K562 (cell line): ENCODE results near the gene ARHGAP4. TPM values are rescaled to one million over a fixed set of nuclear protein-coding genes. Genes with fewer than 3 reads are reported as not detected.

ENCODE experiments used
- ATAC-seq: fragments of 200-7000 bp; cut with Tn5 transposase; 3 replicates; pipeline ENCODE4 v1.9.1; 2020; ENCODE audit warnings: moderate library complexity
- BruUV-seq: library from RNA; stranded (reverse); fragments of 400-500 nt; replicated peaks from 2 replicates; lab custom pipeline; 2021; lab: Mats Ljungman, UMichigan
- CTCF ChIA-PET: fragments of 300-600 bp; formaldehyde crosslinking; extraction: SDS; loops from one replicate; lab custom pipeline; 2021; ENCODE audit warnings: low intra/inter-chr PET ratio; lab: Yijun Ruan, JAX
- POLR2A ChIA-PET: fragments of 300-600, 350-650 bp; sonication (Branson Sonifier 250); formaldehyde crosslinking; extraction: SDS; loops from one replicate; lab custom pipeline; 2021; ENCODE audit warnings: antibody characterized with exemption, inconsistent platforms; lab: Yijun Ruan, JAX
- DNase-seq, 4 experiments: peaks; one replicate each; pipeline versions ENCODE4 v3.0.0 to v3.0.0-alpha.2; 2011 to 2018; ENCODE audit warnings: low spot score in 3 of 4, mixed read lengths in 3 of 4; ENCODE audit errors: extremely low read depth in 1 of 4
- FAIRE-seq: peaks from 2 replicates; lab custom pipeline; 2011; peaks lifted over from hg19 to GRCh38; lab: Jason Lieb, UNC
- H2AFZ ChIP-seq: 2 replicates; pipeline ENCODE4 v1.6.0; 2011; ENCODE audit warnings: low read depth, low read length, control low read depth, inconsistent platforms
- H3K27ac ChIP-seq: fragments of 200-600 bp; 3 replicates; pipeline ENCODE4 v1.8.0; 2011; ENCODE audit warnings: low read depth, mild to moderate bottlenecking, control low read depth, inconsistent platforms, low read length, moderate library complexity, mixed read lengths; ENCODE audit errors: extremely low read depth
- H3K27me3 ChIP-seq, 2 experiments: fragments of 300-600 bp in 1 of 2; 2 replicates in 1 of 2; 3 replicates in 1 of 2; pipeline versions ENCODE4 v1.6.0 to v1.8.0; 2011; ENCODE audit warnings: inconsistent platforms in 2 of 2, low read length in 2 of 2, mild to moderate bottlenecking in 1 of 2, mixed read lengths in 1 of 2, moderate library complexity in 1 of 2; ENCODE audit not compliant: control insufficient read depth in 2 of 2, insufficient read depth in 2 of 2
- H3K36me3 ChIP-seq: fragments of 300-600 bp; 3 replicates; pipeline ENCODE4 v1.8.0; 2011; ENCODE audit warnings: mild to moderate bottlenecking, low read length, inconsistent platforms; ENCODE audit not compliant: control insufficient read depth, insufficient read depth
- H3K4me1 ChIP-seq, 2 experiments: fragments of 200-600 bp in 1 of 2; replicated peaks in 1 of 2; 2 replicates in 1 of 2; 3 replicates in 1 of 2; pipeline versions ENCODE4 v1.5.1 to v1.8.0; 2011; ENCODE audit warnings: inconsistent platforms in 2 of 2, low read length in 2 of 2, mild to moderate bottlenecking in 1 of 2, mixed read lengths in 1 of 2, moderate library complexity in 1 of 2; ENCODE audit not compliant: control insufficient read depth in 2 of 2, insufficient read depth in 2 of 2
- H3K4me2 ChIP-seq: 2 replicates; pipeline ENCODE4 v1.6.1; 2011; ENCODE audit warnings: low read length, control low read depth, inconsistent platforms, mixed read lengths; ENCODE audit not compliant: insufficient read depth
- H3K4me3 ChIP-seq: fragments of 200-600 bp; sonication (generic), shearing (Covaris generic); 2 replicates; pipeline ENCODE4 v1.5.1; 2016; ENCODE audit warnings: control low read depth, inconsistent platforms
- H3K79me2 ChIP-seq: fragments of 200-600 bp; 3 replicates; pipeline ENCODE4 v1.8.0; 2011; ENCODE audit warnings: low read length, inconsistent platforms; ENCODE audit not compliant: control insufficient read depth, insufficient read depth
- H3K9ac ChIP-seq, 2 experiments: 2 replicates each; pipeline versions ENCODE4 v1.6.0 to v1.6.1; 2011; ENCODE audit warnings: low read depth in 2 of 2, low read length in 2 of 2, control low read depth in 1 of 2, inconsistent platforms in 1 of 2, mild to moderate bottlenecking in 1 of 2, mixed read lengths in 1 of 2; ENCODE audit not compliant: insufficient read depth in 1 of 2
- H3K9me1 ChIP-seq: one replicate; pipeline ENCODE4 v1.6.0; 2011; ENCODE audit warnings: inconsistent platforms, mild to moderate bottlenecking, low read length, moderate library complexity; ENCODE audit not compliant: control insufficient read depth, insufficient read depth
- H3K9me3 ChIP-seq: replicated peaks from 2 replicates; pipeline ENCODE4 v1.5.1; 2011; ENCODE audit warnings: low read depth, low read length, inconsistent platforms; ENCODE audit not compliant: control insufficient read depth, insufficient read depth
- H4K20me1 ChIP-seq: replicated peaks from 2 replicates; pipeline ENCODE4 v1.6.1; 2011; ENCODE audit warnings: low read length, inconsistent platforms, mixed read lengths; ENCODE audit not compliant: control insufficient read depth, insufficient read depth
- BMI1 ChIP-seq: fragments of 150-350 bp; IDR thresholded peaks from 2 replicates; pipeline ENCODE4 v1.6.1; 2014; ENCODE audit warnings: low read length
- FOXA3 ChIP-seq, 2 experiments: fragments of 450-650 bp in 1 of 2; sonication (generic) in 1 of 2; formaldehyde crosslinking; IDR thresholded peaks in 1 of 2; conservative IDR thresholded peaks in 1 of 2; 2 replicates each; pipeline versions ENCODE4 v1.4.0 to v1.8.0; 2020 to 2022; ENCODE audit warnings: mild to moderate bottlenecking in 2 of 2, missing genetic modification reagents in 1 of 2
- KDM2B ChIP-seq: fragments of 250-450 bp; sonication (Bioruptor Pico); IDR thresholded peaks from 2 replicates; pipeline ENCODE4 v1.8.0; 2021; ENCODE audit warnings: mild to moderate bottlenecking, moderate library complexity
- PHB ChIP-seq: fragments of 250-450 bp; sonication (Bioruptor Pico); IDR thresholded peaks from 2 replicates; pipeline ENCODE4 v1.5.0; 2021
- RAD51 ChIP-seq: fragments of 450-650 bp; IDR thresholded peaks from 2 replicates; pipeline ENCODE4 v1.7.1; 2016; ENCODE audit warnings: low read depth, mild to moderate bottlenecking, borderline replicate concordance
- SRSF9 ChIP-seq: fragments of 200-400 bp; formaldehyde crosslinking; IDR thresholded peaks from 2 replicates; pipeline ENCODE4 v1.6.1; 2017; ENCODE audit warnings: low read depth, low read length, borderline replicate concordance
- TEAD1 ChIP-seq, 2 experiments: fragments of 450-650 bp in 1 of 2; sonication (generic) in 1 of 2; formaldehyde crosslinking; IDR thresholded peaks; 2 replicates each; pipeline versions ENCODE4 v1.4.0 to v1.8.0; 2020 to 2022; ENCODE audit warnings: mild to moderate bottlenecking in 2 of 2, missing genetic modification reagents in 1 of 2
- ZBTB17 ChIP-seq: fragments of 450-650 bp; formaldehyde crosslinking; IDR thresholded peaks from 2 replicates; pipeline ENCODE4 v1.4.0; 2020; ENCODE audit warnings: mild to moderate bottlenecking
- ZNF707 ChIP-seq: fragments of 250-450 bp; sonication (Bioruptor Pico); conservative IDR thresholded peaks from 2 replicates; pipeline ENCODE4 v1.8.0; 2022; ENCODE audit warnings: inconsistent platforms, mild to moderate bottlenecking, moderate library complexity
- ZSCAN32 ChIP-seq: fragments of 450-650 bp; formaldehyde crosslinking; IDR thresholded peaks from 2 replicates; pipeline ENCODE4 v1.4.0; 2020; ENCODE audit warnings: mild to moderate bottlenecking, moderate library complexity
- WGBS: fragments of 100-300 bp; shearing (Covaris generic); methylation state at CpG from one replicate; pipeline ENCODE4 v1.1.6; 2016; ENCODE audit warnings: low coverage, mixed read lengths; ENCODE audit not compliant: insufficient coverage; ENCODE audit errors: missing lambda C conversion rate; 5-methylcytosine and 5-hydroxymethylcytosine counted together
- in situ Hi-C: fragments of 300-500 bp; cut with MboI; formaldehyde crosslinking; loops from 4 replicates; pipeline ENCODE4 v1.15.0; 2018; ENCODE audit warnings: inconsistent platforms, mixed read lengths
- intact Hi-C: fragments of 100-400 bp; cut with micrococcal nuclease; formaldehyde crosslinking; loops from 2 replicates; pipeline ENCODE4 v1.14.2; 2022
- polyA plus RNA-seq, 8 experiments: library from polyadenylated mRNA; depleted of rRNA in 4 of 8; stranded (reverse) in 5 of 8; unstranded in 3 of 8; fragments of >200 nt; fragmentation: Nextera tagmentation in 2 of 8; fragmentation: Illumina TruSeq in 1 of 8; extraction: Ambion mirVana in 2 of 8; extraction: Trizol in 1 of 8; gene quantifications; 2 replicates each; pipeline versions ENCODE4 v1.2.1 to v1.2.3, GENCODE V29; 2011 to 2014; ENCODE audit warnings: inconsistent platforms in 1 of 8, missing spikeins in 1 of 8
- total RNA-seq, 7 experiments: library from RNA; depleted of rRNA in 6 of 7; stranded (reverse); fragments of >200 nt in 6 of 7; fragmentation: Illumina TruSeq in 2 of 7; extraction: Trizol in 2 of 7; gene quantifications; 2 replicates each; pipeline versions ENCODE4 v1.2.1 to v1.2.3, GENCODE V29; 2011 to 2021; ENCODE audit warnings: low replicate concordance in 1 of 7
- TF ChIP-seq, protein P1 (sequence below): sonication (generic); formaldehyde crosslinking; IDR thresholded peaks from 2 replicates; pipeline ENCODE4 v1.8.0; 2022; ENCODE audit warnings: missing genetic modification reagents, mild to moderate bottlenecking, borderline replicate concordance
- TF ChIP-seq, protein P2 (sequence below), 2 experiments: fragments of 450-650 bp in 1 of 2; sonication (generic) in 1 of 2; formaldehyde crosslinking; conservative IDR thresholded peaks; 2 replicates each; pipeline versions ENCODE4 v1.4.0 to v1.8.1; 2020 to 2022; ENCODE audit warnings: mild to moderate bottlenecking in 1 of 2, missing genetic modification reagents in 1 of 2
- TF ChIP-seq, protein P3 (sequence below): fragments of 250-450 bp; sonication (Bioruptor Pico); IDR thresholded peaks from 2 replicates; pipeline ENCODE4 v1.5.0; 2022; ENCODE audit warnings: mild to moderate bottlenecking

ARHGAP4 gene
- total and polyA plus RNA-seq, 9 of the 15 experiments (the other 6 are each of a cell fraction or from before 2014, with no cell fraction given): 0.30 to 81.8 (median 13.5) TPM

DNA sequence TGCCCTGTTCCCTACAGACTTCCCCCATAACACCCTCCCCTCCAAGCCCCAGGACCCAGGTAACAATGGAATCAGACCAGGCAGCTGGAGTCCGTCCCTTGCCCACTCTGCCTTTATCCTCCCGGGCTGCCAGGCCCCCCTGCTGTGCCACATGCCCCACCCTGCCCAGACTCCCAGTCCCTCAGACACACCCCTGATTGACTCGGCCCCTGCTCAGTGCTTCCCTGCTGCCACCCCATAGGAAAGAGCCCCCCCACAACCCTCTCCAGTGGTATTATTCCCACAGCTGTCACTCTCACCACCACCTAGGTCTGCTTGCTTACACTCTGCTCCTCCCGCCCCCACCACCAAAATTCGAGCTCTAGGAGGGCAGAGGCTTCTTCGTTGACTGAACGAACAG lies 13.5 kb upstream of the ARHGAP4 start:
- CTCF ChIA-PET: no interaction called here
- in situ Hi-C loops: no loop called here

More for the DNA sequence above, 13.5 kb upstream of the ARHGAP4 start:
- intact Hi-C loops: no loop called here
- Histone ChIP-seq H3K79me2 (peaks cover 10% of the 10 kb centered on the region), H3K9ac (peak overlapping the region in 1 of 2 experiments; percentile 81; a peak in 2 of 4 replicates), H4K20me1 (no peaks in the 10 kb centered on the region), H3K36me3 (peaks cover 2% of the 10 kb centered on the region; the same call in 2 of the 3 replicates), H3K4me3 (no peak overlapping the region), H2AFZ (no peak overlapping the region), H3K27ac (no peak overlapping the region), H3K27me3 (no peaks in the 10 kb centered on the region), H3K9me3 (no peaks in the 10 kb centered on the region), H3K4me2 (no peak overlapping the region), H3K4me1 (peaks cover 20 to 50% of the 10 kb centered on the region in 2 experiments), H3K9me1 (no peaks in the 10 kb centered on the region)
- no peak for FAIRE-seq
- no peak for ATAC-seq
- POLR2A ChIA-PET: interaction anchor here (0.6 to 1.2 kb wide), 3 partner anchors 11 to 213 kb away, joined by 3 to 5 read pairs (median 4); no protein-coding TSS in a partner anchor
- no peak for DNase-seq
- WGBS: 36% methylated on average over 5 of the region's 7 CpGs
- no peak for TF ChIP-seq SRSF9
- TF ChIP-seq, protein P1, sequence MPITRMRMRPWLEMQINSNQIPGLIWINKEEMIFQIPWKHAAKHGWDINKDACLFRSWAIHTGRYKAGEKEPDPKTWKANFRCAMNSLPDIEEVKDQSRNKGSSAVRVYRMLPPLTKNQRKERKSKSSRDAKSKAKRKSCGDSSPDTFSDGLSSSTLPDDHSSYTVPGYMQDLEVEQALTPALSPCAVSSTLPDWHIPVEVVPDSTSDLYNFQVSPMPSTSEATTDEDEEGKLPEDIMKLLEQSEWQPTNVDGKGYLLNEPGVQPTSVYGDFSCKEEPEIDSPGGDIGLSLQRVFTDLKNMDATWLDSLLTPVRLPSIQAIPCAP (CRISPR knock-in tag): no peak
- TF ChIP-seq, protein P2, sequence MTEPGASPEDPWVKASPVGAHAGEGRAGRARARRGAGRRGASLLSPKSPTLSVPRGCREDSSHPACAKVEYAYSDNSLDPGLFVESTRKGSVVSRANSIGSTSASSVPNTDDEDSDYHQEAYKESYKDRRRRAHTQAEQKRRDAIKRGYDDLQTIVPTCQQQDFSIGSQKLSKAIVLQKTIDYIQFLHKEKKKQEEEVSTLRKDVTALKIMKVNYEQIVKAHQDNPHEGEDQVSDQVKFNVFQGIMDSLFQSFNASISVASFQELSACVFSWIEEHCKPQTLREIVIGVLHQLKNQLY (CRISPR knock-in tag; conservative IDR thresholded peaks at IDR 0.05): no peak
- no peak for TF ChIP-seq TEAD1 (CRISPR knock-in tag; IDR thresholded peaks at IDR 0.05)
- TF ChIP-seq ZNF707 (CRISPR knock-in tag): no peak
- TF ChIP-seq FOXA3 (CRISPR knock-in tag; conservative IDR thresholded peaks at IDR 0.05 in 1 of 2, IDR thresholded peaks at IDR 0.05 in 1 of 2): no peak
- no peak for TF ChIP-seq RAD51
- TF ChIP-seq, protein P3, sequence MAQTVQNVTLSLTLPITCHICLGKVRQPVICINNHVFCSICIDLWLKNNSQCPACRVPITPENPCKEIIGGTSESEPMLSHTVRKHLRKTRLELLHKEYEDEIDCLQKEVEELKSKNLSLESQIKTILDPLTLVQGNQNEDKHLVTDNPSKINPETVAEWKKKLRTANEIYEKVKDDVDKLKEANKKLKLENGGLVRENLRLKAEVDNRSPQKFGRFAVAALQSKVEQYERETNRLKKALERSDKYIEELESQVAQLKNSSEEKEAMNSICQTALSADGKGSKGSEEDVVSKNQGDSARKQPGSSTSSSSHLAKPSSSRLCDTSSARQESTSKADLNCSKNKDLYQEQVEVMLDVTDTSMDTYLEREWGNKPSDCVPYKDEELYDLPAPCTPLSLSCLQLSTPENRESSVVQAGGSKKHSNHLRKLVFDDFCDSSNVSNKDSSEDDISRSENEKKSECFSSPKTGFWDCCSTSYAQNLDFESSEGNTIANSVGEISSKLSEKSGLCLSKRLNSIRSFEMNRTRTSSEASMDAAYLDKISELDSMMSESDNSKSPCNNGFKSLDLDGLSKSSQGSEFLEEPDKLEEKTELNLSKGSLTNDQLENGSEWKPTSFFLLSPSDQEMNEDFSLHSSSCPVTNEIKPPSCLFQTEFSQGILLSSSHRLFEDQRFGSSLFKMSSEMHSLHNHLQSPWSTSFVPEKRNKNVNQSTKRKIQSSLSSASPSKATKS (CRISPR knock-in tag): no peak
- no peak for TF ChIP-seq ZSCAN32 (CRISPR knock-in tag)
- no peak for TF ChIP-seq ZBTB17 (CRISPR knock-in tag)
- TF ChIP-seq KDM2B: no peak
- TF ChIP-seq BMI1: no peak
- no peak for TF ChIP-seq PHB (CRISPR knock-in tag)
- no TSS peak for BruUV-seq
